Measurements from ENCODE around the gene TFAP2E. TPM values are rescaled to one million over a fixed set of nuclear protein-coding genes. Genes with fewer than 3 reads are reported as not detected.

Gene TFAP2E
- total RNA-seq, 1 donor from 2014 or later = 0.41 TPM

DNA sequence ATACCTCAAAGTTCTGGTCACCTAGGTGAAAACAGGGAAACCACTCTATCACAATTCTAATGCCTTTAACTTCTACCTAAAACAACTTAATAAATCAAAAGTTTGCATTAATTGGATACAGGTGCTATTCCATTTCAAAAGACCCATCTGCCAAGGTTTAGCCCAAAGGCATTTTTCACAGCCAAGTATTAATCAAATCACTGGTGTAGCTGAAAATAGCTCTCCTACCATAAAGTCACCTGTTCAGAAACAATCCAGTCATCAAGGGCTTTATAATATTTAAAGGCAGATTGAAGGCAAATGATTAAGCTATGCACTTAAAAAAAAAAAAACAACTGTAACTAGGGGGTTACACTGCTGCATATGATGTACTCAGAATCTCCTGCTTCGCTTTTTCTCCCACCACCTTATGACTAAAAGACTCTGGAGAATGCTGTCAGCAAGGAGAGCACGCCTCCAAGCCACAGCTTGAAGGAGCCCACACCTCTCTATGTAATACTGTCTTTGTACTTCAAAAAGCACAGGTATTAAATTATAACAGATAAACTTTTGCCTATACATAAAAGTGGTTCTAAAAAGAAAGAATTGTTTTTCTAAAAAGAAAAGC is 36.5 kb upstream of the TFAP2E start:
- no peaks in the 10 kb centered on the region for H3K36me3 ChIP-seq (ENCODE audit: insufficient read depth, low read length)
- Mint-ChIP-seq H3K27me3 (ENCODE audit: low read depth, unreplicated experiment) (no peaks in the 10 kb centered on the region), H3K9me3 (ENCODE audit: unreplicated experiment) (no peaks in the 10 kb centered on the region), H3K36me3 (ENCODE audit: low read depth, unreplicated experiment) (peaks cover 14% of the 10 kb centered on the region), H3K4me3 (ENCODE audit: unreplicated experiment) (no peak overlapping the region), H3K27ac (ENCODE audit: unreplicated experiment) (no peak overlapping the region), H3K4me1 (ENCODE audit: low read depth, unreplicated experiment) (peaks cover 28% of the 10 kb centered on the region)
- no peak overlapping the region for H3K4me2 ChIP-seq (ENCODE audit: low read length)
- DNase-seq (ENCODE audit: low read depth) (no peak), FAIRE-seq (no peak)
- peaks cover 28% of the 10 kb centered on the region for H3K4me1 ChIP-seq (ENCODE audit: insufficient read depth, low read length)
- TF ChIP-seq EZH2 (IDR thresholded peaks at IDR 0.05; ENCODE audit: insufficient read depth, low read length) = no peak
- TF ChIP-seq, protein P1, sequence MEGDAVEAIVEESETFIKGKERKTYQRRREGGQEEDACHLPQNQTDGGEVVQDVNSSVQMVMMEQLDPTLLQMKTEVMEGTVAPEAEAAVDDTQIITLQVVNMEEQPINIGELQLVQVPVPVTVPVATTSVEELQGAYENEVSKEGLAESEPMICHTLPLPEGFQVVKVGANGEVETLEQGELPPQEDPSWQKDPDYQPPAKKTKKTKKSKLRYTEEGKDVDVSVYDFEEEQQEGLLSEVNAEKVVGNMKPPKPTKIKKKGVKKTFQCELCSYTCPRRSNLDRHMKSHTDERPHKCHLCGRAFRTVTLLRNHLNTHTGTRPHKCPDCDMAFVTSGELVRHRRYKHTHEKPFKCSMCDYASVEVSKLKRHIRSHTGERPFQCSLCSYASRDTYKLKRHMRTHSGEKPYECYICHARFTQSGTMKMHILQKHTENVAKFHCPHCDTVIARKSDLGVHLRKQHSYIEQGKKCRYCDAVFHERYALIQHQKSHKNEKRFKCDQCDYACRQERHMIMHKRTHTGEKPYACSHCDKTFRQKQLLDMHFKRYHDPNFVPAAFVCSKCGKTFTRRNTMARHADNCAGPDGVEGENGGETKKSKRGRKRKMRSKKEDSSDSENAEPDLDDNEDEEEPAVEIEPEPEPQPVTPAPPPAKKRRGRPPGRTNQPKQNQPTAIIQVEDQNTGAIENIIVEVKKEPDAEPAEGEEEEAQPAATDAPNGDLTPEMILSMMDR (IDR thresholded peaks at IDR 0.05; ENCODE audit: insufficient read depth, low read depth, low read length) = no peak
- H3K27ac ChIP-seq (ENCODE audit: low read depth, low read length) = no peak overlapping the region
- peaks cover 55% of the 10 kb centered on the region for H4K20me1 ChIP-seq (ENCODE audit: insufficient read depth, low read length)
- H3K9me3 ChIP-seq (ENCODE audit: insufficient read depth, low read depth, low read length) = no peaks in the 10 kb centered on the region
- H3K27me3 ChIP-seq (ENCODE audit: insufficient read depth, low read length) = no peaks in the 10 kb centered on the region
- peaks cover 26% of the 10 kb centered on the region for H3K79me2 ChIP-seq (ENCODE audit: insufficient read depth, low read length)
- no peak overlapping the region for H3K4me3 ChIP-seq (ENCODE audit: insufficient read depth, low read depth, low read length)
- H2AFZ ChIP-seq (ENCODE audit: low read depth, low read length) = no peak overlapping the region
- H3K9ac ChIP-seq (ENCODE audit: low read length) = no peak overlapping the region

DNA sequence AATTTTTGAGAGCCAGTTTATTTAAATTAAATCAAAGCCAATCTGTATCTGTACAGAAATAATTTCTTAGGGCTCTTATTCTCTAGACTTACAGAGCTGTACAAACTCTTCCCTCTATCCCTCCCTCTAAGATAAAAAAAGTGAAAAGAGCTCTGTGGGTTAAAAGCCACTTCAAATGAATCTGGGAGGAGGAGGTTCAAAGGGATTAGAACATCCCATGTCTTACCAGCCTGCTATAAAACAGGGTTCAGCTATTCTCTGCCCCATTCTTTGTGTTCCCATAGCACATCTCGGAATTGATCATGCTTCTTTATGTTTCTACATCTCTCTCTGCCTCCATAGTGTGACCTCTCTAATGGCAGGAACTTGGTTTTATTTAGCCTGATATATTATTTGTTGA is 35.3 kb upstream of the TFAP2E start:
- H3K79me2 ChIP-seq (ENCODE audit: insufficient read depth, low read length) = peaks cover 35% of the 10 kb centered on the region
- H3K27ac ChIP-seq (ENCODE audit: low read depth, low read length) = no peak overlapping the region
- H3K9ac ChIP-seq (ENCODE audit: low read length) = no peak overlapping the region
- H4K20me1 ChIP-seq (ENCODE audit: insufficient read depth, low read length) = peaks cover 56% of the 10 kb centered on the region
- Mint-ChIP-seq H3K36me3 (ENCODE audit: low read depth, unreplicated experiment) (peaks cover 11% of the 10 kb centered on the region), H3K4me3 (ENCODE audit: unreplicated experiment) (no peak overlapping the region), H3K9me3 (ENCODE audit: unreplicated experiment) (no peaks in the 10 kb centered on the region), H3K27ac (ENCODE audit: unreplicated experiment) (no peak overlapping the region), H3K27me3 (ENCODE audit: low read depth, unreplicated experiment) (no peaks in the 10 kb centered on the region), H3K4me1 (ENCODE audit: low read depth, unreplicated experiment) (peaks cover 28% of the 10 kb centered on the region)
- no peaks in the 10 kb centered on the region for H3K36me3 ChIP-seq (ENCODE audit: insufficient read depth, low read length)
- H2AFZ ChIP-seq (ENCODE audit: low read depth, low read length) = no peak overlapping the region
- TF ChIP-seq, protein P1 (IDR thresholded peaks at IDR 0.05; ENCODE audit: insufficient read depth, low read depth, low read length) = no peak
- TF ChIP-seq EZH2 (IDR thresholded peaks at IDR 0.05; ENCODE audit: insufficient read depth, low read length) = no peak
- H3K4me2 ChIP-seq (ENCODE audit: low read length) = no peak overlapping the region
- DNase-seq (ENCODE audit: low read depth) = no peak
- H3K27me3 ChIP-seq (ENCODE audit: insufficient read depth, low read length) = no peaks in the 10 kb centered on the region
- no peak overlapping the region for H3K4me3 ChIP-seq (ENCODE audit: insufficient read depth, low read depth, low read length)
- no peaks in the 10 kb centered on the region for H3K9me3 ChIP-seq (ENCODE audit: insufficient read depth, low read depth, low read length)
- no peak for FAIRE-seq
- H3K4me1 ChIP-seq (ENCODE audit: insufficient read depth, low read length) = peaks cover 28% of the 10 kb centered on the region

DNA sequence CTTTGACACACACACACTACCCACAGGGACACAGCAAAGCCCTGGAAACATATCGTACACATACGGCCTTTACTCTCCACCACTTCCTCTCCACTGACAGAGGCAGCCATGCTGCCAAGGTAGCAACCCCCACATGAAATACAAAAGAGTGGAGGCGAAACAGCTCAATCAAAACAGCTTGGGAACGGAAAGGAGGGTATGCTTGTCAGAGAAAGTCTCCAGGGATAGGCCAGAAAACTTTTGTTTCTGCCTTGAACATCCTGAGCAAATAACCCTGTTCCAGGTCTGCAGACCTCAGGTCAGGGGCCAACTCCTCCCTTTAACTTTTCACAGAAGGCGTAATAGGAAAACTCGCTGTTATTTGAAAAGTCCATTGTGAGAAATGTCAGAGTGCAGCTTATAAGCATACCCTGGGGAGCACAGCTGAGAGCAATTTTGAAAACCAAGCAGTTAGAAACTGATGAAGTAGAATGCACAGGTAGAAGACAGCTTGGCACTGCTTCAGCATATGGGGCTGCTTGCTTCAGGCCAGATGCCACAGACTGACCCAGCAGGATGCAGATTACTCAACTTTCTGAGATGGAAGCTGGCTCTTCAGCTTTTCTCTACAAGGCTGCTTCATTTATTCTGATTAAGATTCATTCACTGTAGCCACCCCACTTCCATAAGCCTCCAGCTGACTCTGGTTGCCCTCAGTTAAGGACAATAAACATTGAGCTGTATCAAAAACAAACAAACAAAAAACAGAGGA is 33.9 kb upstream of the TFAP2E start:
- Histone ChIP-seq H3K79me2 (ENCODE audit: insufficient read depth, low read length) (peaks cover 34% of the 10 kb centered on the region), H3K36me3 (ENCODE audit: insufficient read depth, low read length) (no peaks in the 10 kb centered on the region), H3K9ac (ENCODE audit: low read length) (peak overlapping the region; percentile 2), H3K27me3 (ENCODE audit: insufficient read depth, low read length) (no peaks in the 10 kb centered on the region), H3K4me3 (ENCODE audit: insufficient read depth, low read depth, low read length) (no peak overlapping the region), H3K4me2 (ENCODE audit: low read length) (peak overlapping the region; percentile 57), H3K9me3 (ENCODE audit: insufficient read depth, low read depth, low read length) (no peaks in the 10 kb centered on the region), H2AFZ (ENCODE audit: low read depth, low read length) (no peak overlapping the region), H3K4me1 (ENCODE audit: insufficient read depth, low read length) (peaks cover 28% of the 10 kb centered on the region), H3K27ac (ENCODE audit: low read depth, low read length) (peak overlapping the region; percentile 47), H4K20me1 (ENCODE audit: insufficient read depth, low read length) (peaks cover 58% of the 10 kb centered on the region)
- H3K9me3 Mint-ChIP-seq (ENCODE audit: unreplicated experiment) = no peaks in the 10 kb centered on the region
- no peak for TF ChIP-seq EZH2 (IDR thresholded peaks at IDR 0.05; ENCODE audit: insufficient read depth, low read length)
- TF ChIP-seq, protein P1 (IDR thresholded peaks at IDR 0.05; ENCODE audit: insufficient read depth, low read depth, low read length) = no peak
- H3K4me1 Mint-ChIP-seq (ENCODE audit: low read depth, unreplicated experiment) = peaks cover 28% of the 10 kb centered on the region
- H3K36me3 Mint-ChIP-seq (ENCODE audit: low read depth, unreplicated experiment) = peaks cover 9% of the 10 kb centered on the region
- no peak overlapping the region for H3K4me3 Mint-ChIP-seq (ENCODE audit: unreplicated experiment)
- peak overlapping the region; percentile 43 for H3K27ac Mint-ChIP-seq (ENCODE audit: unreplicated experiment)
- FAIRE-seq (no peak), DNase-seq (ENCODE audit: low read depth) (peak; percentile 37)
- no peaks in the 10 kb centered on the region for H3K27me3 Mint-ChIP-seq (ENCODE audit: low read depth, unreplicated experiment)
